ENCODE data around the gene LENEP.

Gene LENEP

GRCh38 chr1:155010211-155010918 lies 17.0 kb downstream of the LENEP start:
- H3K4me3 ChIP-seq (ENCODE audit: low read length), result no peak overlapping the region
- no peak for DNase-seq (ENCODE audit: low read depth)
- no peak for TF ChIP-seq CTCF (conservative IDR thresholded peaks at IDR 0.05; ENCODE audit: low read length)

GRCh38 chr1:155011004-155011416 lies 17.6 kb downstream of the LENEP start:
- no peak overlapping the region for H3K4me3 ChIP-seq (ENCODE audit: low read length)
- TF ChIP-seq CTCF (conservative IDR thresholded peaks at IDR 0.05; ENCODE audit: low read length), result no peak
- DNase-seq (ENCODE audit: low read depth), result no peak

GRCh38 chr1:155011437-155012025 lies 18.1 kb downstream of the LENEP start:
- TF ChIP-seq CTCF (conservative IDR thresholded peaks at IDR 0.05; ENCODE audit: low read length), result no peak
- no peak for DNase-seq (ENCODE audit: low read depth)
- no peak overlapping the region for H3K4me3 ChIP-seq (ENCODE audit: low read length)

- H3K4me3 ChIP-seq (ENCODE audit: low read length), result no peak overlapping the region
- DNase-seq (ENCODE audit: low read depth), result peak; percentile 54
- no peak for TF ChIP-seq CTCF (conservative IDR thresholded peaks at IDR 0.05; ENCODE audit: low read length)
Measured at GRCh38 chr1:155012026-155012546, 18.7 kb downstream of the LENEP start.

- no peak for TF ChIP-seq CTCF (conservative IDR thresholded peaks at IDR 0.05; ENCODE audit: low read length)
- DNase-seq (ENCODE audit: low read depth), result no peak
- no peak overlapping the region for H3K4me3 ChIP-seq (ENCODE audit: low read length)
Measured at GRCh38 chr1:155012776-155013602, 19.6 kb downstream of the LENEP start.

- no peak for TF ChIP-seq CTCF (conservative IDR thresholded peaks at IDR 0.05; ENCODE audit: low read length)
- DNase-seq (ENCODE audit: low read depth), result no peak
Measured at GRCh38 chr1:155013632-155014031, 20.2 kb downstream of the LENEP start.

More at GRCh38 chr1:155013632-155014031, 20.2 kb downstream of the LENEP start:
- no peak overlapping the region for H3K4me3 ChIP-seq (ENCODE audit: low read length)
